ENCODE measurements around the gene B3GAT1.

- TF ChIP-seq CTCF (IDR thresholded peaks at IDR 0.05) (no peak), EP300 (IDR thresholded peaks at IDR 0.05; ENCODE audit: low read depth) (no peak)
These were observed 35.7 kb downstream of the B3GAT1 start for GRCh38 chr11:134376150-134376921.

Measured in transverse colon (tissue), 3 donors.